GM12892 (cell line): ENCODE results near the gene ZNF226.

Source experiments
- POLR2A ChIP-seq: IDR thresholded peaks from 2 replicates; pipeline ENCODE4 v1.6.1; 2011; ENCODE audit warnings: low read depth, low read length, control low read depth
- POLR2AphosphoS5 ChIP-seq: IDR thresholded peaks from 2 replicates; pipeline ENCODE4 v1.6.1; 2011; ENCODE audit warnings: low read depth, low read length, control low read depth
- TAF1 ChIP-seq: IDR thresholded peaks from 2 replicates; pipeline ENCODE4 v1.6.1; 2011; ENCODE audit warnings: low read depth, mild to moderate bottlenecking, control low read depth, low read length, borderline replicate concordance

- no peak for TF ChIP-seq POLR2A
- TF ChIP-seq TAF1, result no peak
- TF ChIP-seq POLR2AphosphoS5, result no peak
These were observed 39.9 kb downstream of the ZNF226 start for GRCh38 chr19:44204772-44205171.
